HG03457 (cell line): ENCODE results near the gene LUC7L.
"Not testable (repeated sequence)": the region's sequence is repeated elsewhere in the genome, so short reads cannot be mapped to it uniquely, and the experiment has no call there.

Experiments
- ATAC-seq: cut with Tn5 transposase; IDR thresholded peaks from one replicate; pipeline ENCODE4 v1.9.1; 2021; ENCODE audit warnings: moderate number of reproducible peaks; ENCODE audit not compliant: unreplicated experiment

Gene LUC7L

DNA sequence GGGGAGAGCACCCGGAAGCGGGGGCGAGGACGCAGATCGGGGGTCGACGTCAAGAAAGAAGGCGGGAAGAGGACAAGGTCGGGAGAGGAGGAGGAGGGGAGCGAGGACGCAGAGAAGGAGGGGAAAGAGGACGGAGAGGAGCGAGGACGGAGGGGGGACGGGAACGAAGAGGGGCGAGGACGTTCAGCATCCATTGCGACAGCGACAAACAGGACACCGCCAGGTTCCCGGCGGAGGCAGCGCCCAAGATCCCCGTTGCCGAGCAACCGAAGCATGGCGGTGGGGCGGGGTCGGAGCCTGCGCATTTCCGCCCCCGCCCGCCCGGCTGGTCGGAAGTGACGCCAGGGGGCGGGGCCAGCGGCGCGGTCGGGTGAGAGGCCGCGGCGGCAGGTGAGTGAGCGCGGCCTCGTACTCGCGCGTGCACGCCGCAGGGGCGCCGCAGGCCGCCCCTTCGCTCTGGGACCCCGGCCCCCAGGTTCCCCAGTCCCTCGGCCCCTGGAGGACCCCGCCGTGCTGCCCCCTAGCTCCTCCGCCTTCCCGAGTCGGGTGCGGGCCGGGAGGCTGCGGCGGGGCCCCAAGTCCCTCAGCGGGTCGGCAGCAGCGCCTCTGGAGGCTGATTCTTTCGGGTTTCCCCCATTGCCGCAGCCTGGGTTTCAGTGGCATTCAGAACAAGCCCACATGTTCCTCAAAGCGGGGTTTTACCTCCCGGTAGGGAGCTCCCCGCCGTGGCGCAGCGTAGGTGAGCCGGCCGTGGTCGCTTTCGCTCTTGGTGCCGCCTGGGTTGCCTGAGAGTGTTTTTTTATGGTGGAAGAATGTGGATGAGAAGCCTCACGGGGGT is 5.4 kb upstream of the LUC7L start, which contains the start of gene FAM234A:
Gene FAM234A, plus strand, starts transcription at position 354 of the 838 bp plus-strand sequence. CDS start 19,593 bp downstream, outside the sequence.
- ATAC-seq = peak; percentile 75

- no peak for ATAC-seq
Measured at GRCh38 chr16:230949-231348, 1.7 kb upstream of the LUC7L start.

GRCh38 chr16:230351-230750 is 1.1 kb upstream of the LUC7L start:
- ATAC-seq = not testable (repeated sequence)

DNA sequence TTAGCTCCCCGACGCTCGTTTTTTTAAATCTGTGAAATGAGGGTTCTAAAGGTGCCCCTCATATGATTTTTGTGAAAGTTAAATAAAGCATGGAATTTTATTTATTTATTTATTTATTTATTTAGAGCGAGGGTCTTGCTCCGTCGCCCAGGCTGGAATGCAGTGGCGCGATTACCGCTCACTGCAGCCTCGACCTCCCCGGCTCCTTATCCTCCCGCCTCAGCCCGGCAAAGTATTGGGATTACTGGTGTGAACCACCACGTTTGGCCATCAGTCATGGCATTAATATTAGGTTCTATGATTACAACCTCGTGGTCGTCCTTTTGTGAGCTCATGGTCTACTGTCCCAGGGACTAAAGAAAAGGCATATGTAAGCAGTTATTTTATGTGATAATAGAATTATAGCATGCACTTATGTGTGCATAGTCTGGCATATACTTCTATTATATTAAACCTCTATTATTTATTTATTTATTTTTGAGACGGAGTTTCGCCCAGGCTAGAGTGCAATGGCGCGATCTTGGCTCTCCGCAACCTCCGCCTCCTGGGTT is 557 bp upstream of the LUC7L start:
- no peak for ATAC-seq

GRCh38 chr16:228151-228851 is 948 bp downstream of the LUC7L start:
- ATAC-seq = no peak

GRCh38 chr16:220021-220420 is 9.2 kb downstream of the LUC7L start:
- ATAC-seq = no peak

- ATAC-seq = no peak
Measured at GRCh38 chr16:212999-213398, 16.2 kb downstream of the LUC7L start.

DNA sequence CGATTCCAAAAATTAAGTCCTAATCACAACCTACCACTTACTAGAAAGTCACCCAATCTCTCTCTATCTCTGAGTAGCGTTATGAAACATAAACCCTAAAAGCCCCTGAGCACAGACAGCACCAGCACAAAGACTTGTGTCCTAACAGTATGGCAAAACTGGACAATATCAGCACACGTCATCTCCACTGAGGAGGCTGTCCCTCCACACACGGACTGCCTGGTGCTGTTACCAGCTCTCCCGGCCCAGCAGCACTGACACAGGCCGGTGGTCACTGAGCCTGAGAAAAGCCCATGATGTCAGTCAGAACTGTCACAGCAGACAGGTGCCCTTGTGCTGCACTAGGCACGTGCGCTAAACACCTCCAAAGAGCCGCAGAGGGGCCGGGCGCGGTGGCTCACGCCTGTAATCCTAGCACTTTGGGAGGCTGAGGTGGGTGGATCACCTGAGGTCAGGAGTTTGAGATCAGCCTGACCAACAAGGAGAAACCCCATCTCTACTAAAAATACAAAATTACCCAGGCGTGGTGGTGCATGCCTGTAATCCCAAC is 17.5 kb downstream of the LUC7L start:
- not testable (repeated sequence) for ATAC-seq

DNA sequence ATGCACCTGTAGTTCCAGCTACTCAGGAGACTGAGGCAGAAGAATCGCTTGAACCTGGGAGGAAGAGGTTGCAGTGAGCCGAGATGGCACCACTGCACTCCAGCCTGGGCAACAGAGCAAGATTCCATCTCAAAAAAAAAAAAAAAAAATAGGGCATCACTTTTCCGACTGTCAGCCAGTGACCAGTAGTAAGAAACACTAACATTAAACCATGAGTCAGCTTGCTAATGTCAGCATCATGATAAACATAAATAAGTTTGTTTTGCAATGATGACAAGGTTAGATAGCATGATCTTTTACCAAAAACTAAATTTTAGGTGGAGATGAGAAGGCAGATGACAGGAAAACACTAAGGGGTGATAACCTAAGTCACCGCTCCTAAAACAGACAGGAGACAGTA is 19.9 kb downstream of the LUC7L start:
- ATAC-seq = not testable (repeated sequence)

GRCh38 chr16:204046-204445 is 25.2 kb downstream of the LUC7L start:
- ATAC-seq = not testable (repeated sequence)

DNA sequence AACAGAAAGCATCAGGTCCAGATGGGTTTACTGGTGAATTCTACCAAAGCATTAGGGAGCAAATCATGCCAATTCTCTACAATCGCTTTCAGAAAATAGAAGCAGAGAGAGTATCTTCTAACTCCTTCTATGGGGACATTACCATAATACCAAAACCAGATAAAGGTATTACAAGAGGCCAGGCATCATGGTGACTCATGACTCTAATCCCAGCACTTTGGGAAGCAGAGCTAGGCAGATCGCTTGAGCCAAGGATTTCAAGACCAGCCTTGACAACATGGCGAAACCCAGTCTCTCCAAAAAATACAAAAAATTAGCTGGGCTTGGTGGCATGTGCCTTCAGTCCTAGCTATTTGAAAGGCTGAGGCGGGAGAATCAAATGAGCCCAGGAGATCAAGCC is 26.0 kb downstream of the LUC7L start:
- no peak for ATAC-seq

GRCh38 chr16:200388-200787 is 28.9 kb downstream of the LUC7L start:
- ATAC-seq = no peak

DNA sequence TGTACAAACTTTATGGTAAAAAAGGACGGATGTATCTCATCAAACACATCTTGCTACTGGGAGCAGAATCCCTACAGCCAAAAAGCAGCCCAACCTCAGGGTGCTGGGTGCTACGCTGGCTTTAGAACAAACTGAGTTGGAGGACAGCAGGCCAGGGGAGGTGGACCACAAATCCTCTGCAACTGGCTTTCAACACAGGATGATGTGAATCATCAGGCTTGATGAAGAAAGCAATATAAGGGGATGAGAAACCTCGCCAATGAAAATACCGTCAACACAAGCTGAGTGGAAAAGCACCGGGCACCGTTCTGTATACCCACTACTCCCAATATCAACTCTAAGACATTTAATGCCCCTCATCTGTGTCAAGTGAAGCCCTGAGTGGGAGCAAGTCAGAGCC is 34.7 kb downstream of the LUC7L start:
- ATAC-seq = no peak

DNA sequence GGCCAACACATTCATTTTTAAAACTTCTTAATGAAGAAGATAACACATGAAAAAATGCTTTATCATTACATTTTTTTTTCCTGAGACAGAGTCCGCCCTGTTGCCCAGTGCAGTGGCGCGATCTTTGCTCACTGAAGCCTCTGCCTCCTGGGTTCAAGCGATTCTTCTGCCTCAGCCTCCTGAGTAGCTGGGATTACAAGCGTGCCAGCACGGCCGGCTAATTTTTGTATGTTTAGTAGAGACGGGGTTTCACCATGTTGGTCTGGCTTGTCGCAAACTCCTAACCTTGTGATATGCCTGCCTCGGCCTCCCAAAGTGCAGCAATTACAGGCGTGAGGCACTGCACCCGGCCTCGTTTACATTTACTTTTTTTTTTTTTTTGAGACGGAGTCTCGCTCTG is 35.8 kb downstream of the LUC7L start:
- ATAC-seq = no peak

- ATAC-seq = no peak
Measured at GRCh38 chr16:192686-193085, 36.6 kb downstream of the LUC7L start.

DNA sequence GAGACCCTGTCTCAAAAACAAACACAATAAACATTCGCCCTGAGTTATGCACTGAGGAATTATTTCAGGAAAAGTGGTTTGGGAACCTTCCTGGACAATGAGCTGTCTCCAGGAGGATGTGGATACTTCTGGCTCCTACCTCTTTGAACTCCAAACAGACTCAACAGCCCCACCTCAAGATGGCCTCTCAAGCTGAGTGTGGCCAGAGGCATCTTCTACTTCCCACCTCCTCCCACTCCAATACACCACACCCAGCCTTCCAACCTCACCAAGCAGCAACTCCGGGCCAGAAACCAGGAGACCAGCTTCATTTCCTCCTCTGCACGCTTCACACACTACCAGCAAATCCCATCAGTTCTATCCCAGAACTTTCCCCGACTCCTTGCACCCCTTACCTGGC is 37.4 kb downstream of the LUC7L start:
- no peak for ATAC-seq

- ATAC-seq = no peak
Measured at GRCh38 chr16:189604-190186, 39.6 kb downstream of the LUC7L start.

- ATAC-seq = no peak
Measured at GRCh38 chr16:188674-189073, 40.6 kb downstream of the LUC7L start.

GRCh38 chr16:187330-187729 is 41.9 kb downstream of the LUC7L start:
- ATAC-seq = no peak

- ATAC-seq = no peak
Measured at GRCh38 chr16:185691-186090, 43.6 kb downstream of the LUC7L start.

DNA sequence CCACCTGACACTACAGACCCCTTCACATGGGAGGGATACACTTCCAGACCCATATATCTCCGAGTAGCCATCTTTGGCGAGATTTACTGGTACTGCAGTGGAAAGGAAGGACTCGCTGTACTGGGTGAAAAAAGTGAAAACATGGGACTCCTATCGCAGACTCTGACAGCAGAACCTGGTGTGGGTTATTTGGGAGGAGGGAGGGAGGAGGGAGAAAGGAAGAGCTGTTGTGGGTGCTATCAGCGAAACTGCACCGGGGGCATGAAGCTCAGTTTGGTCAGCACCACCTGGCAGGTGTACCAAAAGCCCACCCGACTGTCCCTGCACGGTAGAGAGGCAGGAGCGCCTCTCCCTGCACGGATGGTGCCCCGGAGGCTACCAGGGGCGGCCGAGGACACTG is 44.0 kb downstream of the LUC7L start:
- ATAC-seq = no peak
